GM12878 (cell line): ENCODE results near the gene PKHD1. TPM values are rescaled to one million over a fixed set of nuclear protein-coding genes. Genes with fewer than 3 reads are reported as not detected.

Experiments
- ATAC-seq: fragments of 200-7000 bp; cut with Tn5 transposase; 3 replicates; pipeline ENCODE4 v1.9.1; 2020; ENCODE audit warnings: mild to moderate bottlenecking, moderate library complexity
- BruUV-seq: library from RNA; stranded (reverse); fragments of 400-500 nt; replicated peaks from 2 replicates; lab custom pipeline; 2021; lab: Mats Ljungman, UMichigan
- CTCF ChIA-PET: fragments of 300-600 bp; sonication (Branson Sonifier 250); formaldehyde crosslinking; extraction: SDS; loops from one replicate; lab custom pipeline; 2021; ENCODE audit warnings: inconsistent platforms; lab: Yijun Ruan, JAX
- POLR2A ChIA-PET: fragments of 350-600 bp; formaldehyde crosslinking; extraction: SDS; loops from one replicate; lab custom pipeline; 2021; ENCODE audit warnings: inconsistent platforms; lab: Charles Lee
- RAD21 ChIA-PET: fragments of 300-600 bp; sonication (Branson Sonifier 250); formaldehyde crosslinking; loops from one replicate; lab custom pipeline; 2023; ENCODE audit warnings: antibody characterized with exemption; ENCODE audit not compliant: unreplicated experiment; lab: Charles Lee
- SMC1A ChIA-PET: fragments of 300-600 bp; sonication (Branson Sonifier 250); formaldehyde crosslinking; loops from one replicate; lab custom pipeline; 2023; ENCODE audit not compliant: unreplicated experiment, uncharacterized antibody; lab: Charles Lee
- DNase-seq: peaks from one replicate; pipeline ENCODE4 v3.0.0-alpha.2; 2011; ENCODE audit warnings: low read depth, low spot score
- FAIRE-seq: peaks from 3 replicates; lab custom pipeline; 2011; peaks lifted over from hg19 to GRCh38; lab: Jason Lieb, UNC
- H2AFZ ChIP-seq: 2 replicates; pipeline ENCODE4 v1.6.0; 2011; ENCODE audit warnings: low read depth, low read length, control low read depth; ENCODE audit not compliant: control insufficient read depth
- H3K27ac ChIP-seq: 2 replicates; pipeline ENCODE4 v1.5.1; 2011; ENCODE audit warnings: control low read depth; ENCODE audit not compliant: control insufficient read depth, insufficient read depth
- H3K27me3 ChIP-seq, 2 experiments: replicated peaks in 1 of 2; 2 replicates each; pipeline versions ENCODE4 v1.6.0 to v1.6.1; 2011; ENCODE audit warnings: low read length in 1 of 2; ENCODE audit not compliant: control insufficient read depth in 2 of 2, insufficient read depth in 2 of 2
- H3K36me3 ChIP-seq, 2 experiments: 2 replicates each; pipeline ENCODE4 v1.5.1; 2011; ENCODE audit warnings: low read length in 1 of 2; ENCODE audit not compliant: control insufficient read depth in 2 of 2, insufficient read depth in 2 of 2
- H3K4me1 ChIP-seq: 2 replicates; pipeline ENCODE4 v1.6.1; 2011; ENCODE audit warnings: mild to moderate bottlenecking, low read length, moderate library complexity, mixed read lengths; ENCODE audit not compliant: control insufficient read depth, insufficient read depth
- H3K4me2 ChIP-seq: 2 replicates; pipeline ENCODE4 v1.6.0; 2011; ENCODE audit warnings: control low read depth; ENCODE audit not compliant: control insufficient read depth, insufficient read depth
- H3K4me3 ChIP-seq: fragments of 200-600 bp; sonication (generic); 2 replicates; pipeline ENCODE4 v1.5.1; 2016
- H3K79me2 ChIP-seq: 2 replicates; pipeline ENCODE4 v1.6.0; 2011; ENCODE audit warnings: low read length; ENCODE audit not compliant: control insufficient read depth, insufficient read depth
- H3K9ac ChIP-seq: 2 replicates; pipeline ENCODE4 v1.8.0; 2011; ENCODE audit warnings: low read length, control low read depth, mixed read lengths; ENCODE audit not compliant: control insufficient read depth, insufficient read depth
- H3K9me3 ChIP-seq: replicated peaks from 3 replicates; pipeline ENCODE4 v1.5.1; 2011; ENCODE audit warnings: mild to moderate bottlenecking, low read length; ENCODE audit not compliant: control insufficient read depth, insufficient read depth
- H4K20me1 ChIP-seq: 2 replicates; pipeline ENCODE4 v1.6.0; 2011; ENCODE audit not compliant: control insufficient read depth, insufficient read depth
- BHLHE40 ChIP-seq, 2 experiments: fragments of 450-650 bp in 1 of 2; IDR thresholded peaks; 2 replicates each; pipeline ENCODE4 v1.6.1; 2011 to 2017; ENCODE audit warnings: low read depth in 2 of 2, borderline replicate concordance in 1 of 2, improper control_type of control experiment in 1 of 2, low read length in 1 of 2, mild to moderate bottlenecking in 1 of 2
- CREM ChIP-seq: IDR thresholded peaks from 2 replicates; pipeline ENCODE4 v1.6.1; 2014; ENCODE audit warnings: antibody characterized with exemption, low read depth
- GABPA ChIP-seq: IDR thresholded peaks from 2 replicates; pipeline ENCODE4 v1.6.1; 2014; ENCODE audit warnings: antibody characterized with exemption, low read depth, mild to moderate bottlenecking, inconsistent platforms
- SMC3 ChIP-seq: IDR thresholded peaks from 2 replicates; pipeline ENCODE4 v1.6.1; 2011; ENCODE audit warnings: low read length, improper control_type of control experiment, borderline replicate concordance
- SREBF1 ChIP-seq: IDR thresholded peaks from 2 replicates; pipeline ENCODE4 v1.6.1; 2012; ENCODE audit warnings: mild to moderate bottlenecking, low read length
- TBL1XR1 ChIP-seq: IDR thresholded peaks from 2 replicates; pipeline ENCODE4 v1.6.1; 2012; ENCODE audit warnings: low read depth, low read length, improper control_type of control experiment
- YBX1 ChIP-seq: fragments of 450-650 bp; IDR thresholded peaks from 2 replicates; pipeline ENCODE4 v1.6.1; 2016; ENCODE audit warnings: antibody characterized with exemption
- ZNF622 ChIP-seq: fragments of 450-650 bp; IDR thresholded peaks from 2 replicates; pipeline ENCODE4 v1.6.1; 2017; ENCODE audit warnings: mild to moderate bottlenecking, inconsistent platforms
- WGBS: methylation state at CpG from one replicate; pipeline ENCODE4 v1.1.6; 2016; ENCODE audit warnings: low lambda C conversion rate; ENCODE audit not compliant: insufficient replicate concordance, insufficient coverage; ENCODE audit errors: missing lambda C conversion rate; 5-methylcytosine and 5-hydroxymethylcytosine counted together
- in situ Hi-C: fragments of 300-500 bp; cut with MboI; formaldehyde crosslinking; loops from 9 replicates; pipeline ENCODE4 v1.14.3; 2018; ENCODE audit warnings: mixed read lengths
- intact Hi-C: fragments of 100-400 bp; cut with micrococcal nuclease; formaldehyde crosslinking; loops from one replicate; pipeline ENCODE4 v1.14.2; 2022; ENCODE audit not compliant: unreplicated experiment
- polyA plus RNA-seq, 11 experiments: library from polyadenylated mRNA; depleted of rRNA in 4 of 11; unstranded in 6 of 11; stranded (reverse) in 5 of 11; fragments of >200 nt; fragmentation: Nextera tagmentation in 4 of 11; fragmentation: Illumina TruSeq in 1 of 11; extraction: Ambion mirVana in 4 of 11; extraction: Trizol in 1 of 11; gene quantifications; 1 replicate in 1 of 11; 2 replicates in 10 of 11; pipeline versions ENCODE4 v1.2.1 to v1.2.3, GENCODE V29; 2011 to 2016; ENCODE audit warnings: inconsistent platforms in 2 of 11, missing spikeins in 2 of 11, low read depth in 1 of 11
- total RNA-seq, 4 experiments: library from RNA; depleted of rRNA in 3 of 4; stranded (reverse); fragments of >200 nt in 3 of 4; fragmentation: Illumina TruSeq in 1 of 4; extraction: Trizol in 1 of 4; gene quantifications; 2 replicates each; pipeline versions ENCODE4 v1.2.1 to v1.2.3, GENCODE V29; 2013 to 2021
- TF ChIP-seq, protein P1 (sequence below): IDR thresholded peaks from 2 replicates; pipeline ENCODE4 v1.6.1; 2012; ENCODE audit warnings: low read depth, low read length, improper control_type of control experiment
- TF ChIP-seq, protein P2 (sequence below): IDR thresholded peaks from 2 replicates; pipeline ENCODE4 v1.6.1; 2012; ENCODE audit warnings: low read depth, low read length, improper control_type of control experiment
- TF ChIP-seq, protein P3 (sequence below): fragments of 450-650 bp; IDR thresholded peaks from 2 replicates; pipeline ENCODE4 v1.6.1; 2017; ENCODE audit warnings: borderline replicate concordance

The PKHD1 gene
- total and polyA plus RNA-seq, 10 of the 15 experiments (the other 5 are each of a cell fraction or from before 2014, with no cell fraction given), result under 0.01 to 0.90 (median 0.02) TPM; not detected in 1

DNA sequence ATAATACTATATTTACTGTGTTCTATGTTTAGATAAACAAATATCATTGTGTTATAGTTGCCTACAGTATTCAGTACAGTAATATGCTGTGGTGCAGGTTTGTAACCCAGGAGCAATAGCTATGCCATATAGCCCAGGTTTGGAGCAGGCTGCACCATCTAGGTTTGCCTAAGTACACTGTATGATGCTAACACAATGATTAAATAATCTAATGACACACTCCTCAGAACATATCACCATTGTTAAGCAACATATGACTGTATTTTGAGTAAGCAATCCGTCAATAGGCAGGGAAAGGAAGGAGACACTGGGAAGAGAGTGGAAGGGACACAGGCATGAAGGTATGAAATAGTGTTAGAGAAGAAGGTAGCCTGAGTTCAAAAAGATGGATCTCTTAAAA is 369.9 kb downstream of the PKHD1 start:
- DNase-seq, result no peak
- Histone ChIP-seq H3K4me3 (no peak overlapping the region), H3K79me2 (no peaks in the 10 kb centered on the region), H3K4me2 (no peak overlapping the region), H3K9me3 (no peaks in the 10 kb centered on the region), H3K4me1 (no peaks in the 10 kb centered on the region)
- ChIA-PET POLR2A (interaction anchor here (0.6 kb wide), 1 partner anchor 170 kb away, joined by 3 read pairs; no protein-coding TSS in a partner anchor), CTCF (interaction anchor here (0.6 to 1.2 kb wide), 2 partner anchors 14 to 335 kb away, joined by 3 read pairs; no protein-coding TSS in a partner anchor), SMC1A (interaction anchor here (0.7 kb wide), 1 partner anchor 14 kb away, joined by 3 read pairs; no protein-coding TSS in a partner anchor), RAD21 (no interaction called here)
- ATAC-seq, result no peak
- in situ Hi-C loops, result no loop called here
- no peak for FAIRE-seq
- TF ChIP-seq SREBF1 (no peak), SMC3 (no peak), ZNF622 (no peak), GABPA (no peak), BHLHE40 (IDR thresholded peaks at IDR 0.05; ENCODE audit: borderline replicate concordance in 1 of 2, low read depth in 2 of 2, low read length in 1 of 2) (no peak), CREM (no peak), TBL1XR1 (no peak), YBX1 (no peak)
- TF ChIP-seq, protein P1, sequence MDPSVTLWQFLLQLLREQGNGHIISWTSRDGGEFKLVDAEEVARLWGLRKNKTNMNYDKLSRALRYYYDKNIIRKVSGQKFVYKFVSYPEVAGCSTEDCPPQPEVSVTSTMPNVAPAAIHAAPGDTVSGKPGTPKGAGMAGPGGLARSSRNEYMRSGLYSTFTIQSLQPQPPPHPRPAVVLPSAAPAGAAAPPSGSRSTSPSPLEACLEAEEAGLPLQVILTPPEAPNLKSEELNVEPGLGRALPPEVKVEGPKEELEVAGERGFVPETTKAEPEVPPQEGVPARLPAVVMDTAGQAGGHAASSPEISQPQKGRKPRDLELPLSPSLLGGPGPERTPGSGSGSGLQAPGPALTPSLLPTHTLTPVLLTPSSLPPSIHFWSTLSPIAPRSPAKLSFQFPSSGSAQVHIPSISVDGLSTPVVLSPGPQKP, result no peak
- TF ChIP-seq, protein P2, sequence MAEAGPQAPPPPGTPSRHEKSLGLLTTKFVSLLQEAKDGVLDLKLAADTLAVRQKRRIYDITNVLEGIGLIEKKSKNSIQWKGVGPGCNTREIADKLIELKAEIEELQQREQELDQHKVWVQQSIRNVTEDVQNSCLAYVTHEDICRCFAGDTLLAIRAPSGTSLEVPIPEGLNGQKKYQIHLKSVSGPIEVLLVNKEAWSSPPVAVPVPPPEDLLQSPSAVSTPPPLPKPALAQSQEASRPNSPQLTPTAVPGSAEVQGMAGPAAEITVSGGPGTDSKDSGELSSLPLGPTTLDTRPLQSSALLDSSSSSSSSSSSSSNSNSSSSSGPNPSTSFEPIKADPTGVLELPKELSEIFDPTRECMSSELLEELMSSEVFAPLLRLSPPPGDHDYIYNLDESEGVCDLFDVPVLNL, result no peak
- TF ChIP-seq, protein P3, sequence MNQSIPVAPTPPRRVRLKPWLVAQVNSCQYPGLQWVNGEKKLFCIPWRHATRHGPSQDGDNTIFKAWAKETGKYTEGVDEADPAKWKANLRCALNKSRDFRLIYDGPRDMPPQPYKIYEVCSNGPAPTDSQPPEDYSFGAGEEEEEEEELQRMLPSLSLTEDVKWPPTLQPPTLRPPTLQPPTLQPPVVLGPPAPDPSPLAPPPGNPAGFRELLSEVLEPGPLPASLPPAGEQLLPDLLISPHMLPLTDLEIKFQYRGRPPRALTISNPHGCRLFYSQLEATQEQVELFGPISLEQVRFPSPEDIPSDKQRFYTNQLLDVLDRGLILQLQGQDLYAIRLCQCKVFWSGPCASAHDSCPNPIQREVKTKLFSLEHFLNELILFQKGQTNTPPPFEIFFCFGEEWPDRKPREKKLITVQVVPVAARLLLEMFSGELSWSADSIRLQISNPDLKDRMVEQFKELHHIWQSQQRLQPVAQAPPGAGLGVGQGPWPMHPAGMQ, result no peak
- TF ChIP-seq, all 136 proteins: peak for 0
- Histone ChIP-seq H2AFZ (no peak overlapping the region), H3K9ac (no peak overlapping the region), H3K36me3 (no peaks in the 10 kb centered on the region), H3K27me3 (no peaks in the 10 kb centered on the region), H3K27ac (no peak overlapping the region), H4K20me1 (no peaks in the 10 kb centered on the region)
- 5% methylated on average over 1 of the region's 1 CpG for WGBS
- no TSS peak for BruUV-seq
- intact Hi-C loops, result no loop called here
